Aorta (tissue), 4 donors: ENCODE results near the gene ZNF550. TPM values are rescaled to one million over a fixed set of nuclear protein-coding genes. Genes with fewer than 3 reads are reported as not detected.

Experiments
- polyA plus RNA-seq, 2 donors: library from polyadenylated mRNA; stranded (reverse); fragments of 200-250 nt; gene quantifications; one replicate each; pipeline ENCODE4 v1.2.3, GENCODE V29; 2013
- total RNA-seq, 2 donors: library from RNA; stranded (reverse); fragmentation: NEBNext Ultra II Directional; extraction: Animal tissue kit (Norgen Biotek cat#: 25700); gene quantifications; one replicate each; pipeline ENCODE4 v1.2.1, GENCODE V29; 2021
- donor health status: healthy with polysubstance abuse.
- donor health status: Bipolar disorder and iron deficiency.
- donor health status: DM: no; HTN: no; CAD: no.
- donor health status: DM: yes; HTN: yes; CAD: no.

The ZNF550 gene
- total and polyA plus RNA-seq, 4 donors = 2.4 to 8.9 (median 4.1) TPM

Other genes starting within 250 kb of the ZNF550 start
- 1 to 10 TPM; 8.2 to 8.9 TPM for gene ZNF543, start 239.4 kb downstream of the ZNF550 start, total RNA-seq
- 1 to 10 TPM in 1 of 2 donors, under 1 TPM in 1; 0.38 to 1.7 TPM for gene ZNF543, start 239.4 kb downstream of the ZNF550 start, polyA plus RNA-seq
- 10 to 100 TPM in 1 of 2 donors, 1 to 10 TPM in 1; 9.7 to 11.0 TPM for gene ZNF304, start 208.6 kb downstream of the ZNF550 start, total RNA-seq
- 1 to 10 TPM; 1.8 to 4.5 TPM for gene ZNF304, start 208.6 kb downstream of the ZNF550 start, polyA plus RNA-seq
- gene TRAPPC2B, start 196.3 kb downstream of the ZNF550 start, total RNA-seq = 10 to 100 TPM in 1 of 2 donors, 1 to 10 TPM in 1; 8.3 to 13.4 TPM
- gene TRAPPC2B, start 196.3 kb downstream of the ZNF550 start, polyA plus RNA-seq = 10 to 100 TPM; 17.9 to 28.2 TPM
- 1 to 10 TPM; 2.6 to 2.7 TPM for gene ZNF547, start 196.3 kb downstream of the ZNF550 start, total RNA-seq
- 1 to 10 TPM; 1.8 to 2.6 TPM for gene ZNF547, start 196.3 kb downstream of the ZNF550 start, polyA plus RNA-seq
- gene ZNF548, start 170.0 kb downstream of the ZNF550 start, total RNA-seq = 10 to 100 TPM; 23.4 to 29.0 TPM
- 1 to 10 TPM; 2.3 to 7.1 TPM for gene ZNF548, start 170.0 kb downstream of the ZNF550 start, polyA plus RNA-seq
- 10 to 100 TPM; 15.2 to 15.8 TPM for gene ZNF17, start 148.7 kb downstream of the ZNF550 start, total RNA-seq
- 1 to 10 TPM; 2.1 to 3.7 TPM for gene ZNF17, start 148.7 kb downstream of the ZNF550 start, polyA plus RNA-seq
- 1 to 10 TPM; 6.1 to 7.6 TPM for gene ZNF749, start 124.5 kb downstream of the ZNF550 start, total RNA-seq
- gene ZNF749, start 124.5 kb downstream of the ZNF550 start, polyA plus RNA-seq = 1 to 10 TPM; 2.1 to 4.0 TPM
- 1 to 10 TPM in 1 of 2 donors, under 1 TPM in 1; 0.62 to 1.1 TPM for gene VN1R1, start 102.7 kb downstream of the ZNF550 start, total RNA-seq
- under 1 TPM in 1 of 2 donors, not detected in 1; 0.77 TPM for gene VN1R1, start 102.7 kb downstream of the ZNF550 start, polyA plus RNA-seq
- gene ZNF772, start 82.3 kb downstream of the ZNF550 start, total RNA-seq = 1 to 10 TPM; 6.7 to 9.1 TPM
- 1 to 10 TPM in 1 of 2 donors, under 1 TPM in 1; 0.88 to 1.8 TPM for gene ZNF772, start 82.3 kb downstream of the ZNF550 start, polyA plus RNA-seq
- gene ZNF419, start 72.1 kb downstream of the ZNF550 start, total RNA-seq = 10 to 100 TPM in 1 of 2 donors, 1 to 10 TPM in 1; 6.1 to 12.8 TPM
- gene ZNF419, start 72.1 kb downstream of the ZNF550 start, polyA plus RNA-seq = 1 to 10 TPM; 5.6 to 7.0 TPM
- 1 to 10 TPM; 6.3 to 9.6 TPM for gene ZNF773, start 59.9 kb downstream of the ZNF550 start, total RNA-seq
- gene ZNF773, start 59.9 kb downstream of the ZNF550 start, polyA plus RNA-seq = 1 to 10 TPM; 2.1 to 5.4 TPM
- gene ZNF549, start 32.5 kb downstream of the ZNF550 start, total RNA-seq = 1 to 10 TPM; 6.2 to 7.6 TPM
- 1 to 10 TPM; 1.1 to 3.8 TPM for gene ZNF549, start 32.5 kb downstream of the ZNF550 start, polyA plus RNA-seq
- 1 to 10 TPM; 4.0 to 6.1 TPM for gene ZNF416, start 19.0 kb upstream of the ZNF550 start, total RNA-seq
- 1 to 10 TPM; 1.5 to 2.5 TPM for gene ZNF416, start 19.0 kb upstream of the ZNF550 start, polyA plus RNA-seq
- 1 to 10 TPM; 3.5 to 6.3 TPM for gene ZIK1, start 24.3 kb upstream of the ZNF550 start, total RNA-seq
- 1 to 10 TPM in 1 of 2 donors, not detected in 1; 2.4 TPM for gene ZIK1, start 24.3 kb upstream of the ZNF550 start, polyA plus RNA-seq
- 1 to 10 TPM; 2.3 to 2.5 TPM for gene ZNF530, start 40.0 kb upstream of the ZNF550 start, total RNA-seq
- gene ZNF530, start 40.0 kb upstream of the ZNF550 start, polyA plus RNA-seq = 1 to 10 TPM in 1 of 2 donors, not detected in 1; 1.6 TPM
- gene ZNF134, start 54.4 kb upstream of the ZNF550 start, total RNA-seq = 10 to 100 TPM; 13.1 to 16.6 TPM
- 1 to 10 TPM; 2.4 to 8.1 TPM for gene ZNF134, start 54.4 kb upstream of the ZNF550 start, polyA plus RNA-seq
- gene ZNF211, start 73.3 kb upstream of the ZNF550 start, total RNA-seq = 10 to 100 TPM in 1 of 2 donors, 1 to 10 TPM in 1; 8.9 to 14.8 TPM
- 10 to 100 TPM in 1 of 2 donors, 1 to 10 TPM in 1; 1.3 to 10.2 TPM for gene ZNF211, start 73.3 kb upstream of the ZNF550 start, polyA plus RNA-seq
- gene ZSCAN4, start 109.1 kb upstream of the ZNF550 start, total RNA-seq = not detected
- under 1 TPM in 1 of 2 donors, not detected in 1; 0.50 TPM for gene ZSCAN4, start 109.1 kb upstream of the ZNF550 start, polyA plus RNA-seq
- 1 to 10 TPM; 6.4 to 8.5 TPM for gene ZNF551, start 122.1 kb upstream of the ZNF550 start, total RNA-seq
- 1 to 10 TPM; 1.2 to 2.0 TPM for gene ZNF551, start 122.1 kb upstream of the ZNF550 start, polyA plus RNA-seq
- 1 to 10 TPM; 2.3 to 6.4 TPM for gene ZNF154, start 149.3 kb upstream of the ZNF550 start, total RNA-seq
- gene ZNF154, start 149.3 kb upstream of the ZNF550 start, polyA plus RNA-seq = 1 to 10 TPM in 1 of 2 donors, under 1 TPM in 1; 0.88 to 5.2 TPM
- gene ZNF671, start 167.8 kb upstream of the ZNF550 start, total RNA-seq = 1 to 10 TPM; 2.9 to 5.4 TPM
- gene ZNF671, start 167.8 kb upstream of the ZNF550 start, polyA plus RNA-seq = 1 to 10 TPM; 1.1 to 5.2 TPM
- gene ZNF776, start 187.0 kb upstream of the ZNF550 start, total RNA-seq = 10 to 100 TPM in 1 of 2 donors, 1 to 10 TPM in 1; 7.8 to 13.6 TPM
- 1 to 10 TPM; 4.8 to 5.4 TPM for gene ZNF776, start 187.0 kb upstream of the ZNF550 start, polyA plus RNA-seq
- gene ZNF586, start 209.8 kb upstream of the ZNF550 start, total RNA-seq = 10 to 100 TPM in 1 of 2 donors, 1 to 10 TPM in 1; 9.8 to 17.9 TPM
- 1 to 10 TPM; 3.7 to 6.6 TPM for gene ZNF586, start 209.8 kb upstream of the ZNF550 start, polyA plus RNA-seq